Stimulated activated CD8-positive, alpha-beta memory T cell treated with anti-CD3 and anti-CD28 coated beads, Interleukin-7, amount 100 ng/mL, for 1 hour (primary cell): ENCODE measurements around the gene COX19.

ENCODE experiments used
- DNase-seq, 2 donors: peaks; one replicate each; pipeline ENCODE4 v3.0.0-alpha.2; 2020; ENCODE audit warnings: low read depth in 2 of 2

Gene COX19

DNA sequence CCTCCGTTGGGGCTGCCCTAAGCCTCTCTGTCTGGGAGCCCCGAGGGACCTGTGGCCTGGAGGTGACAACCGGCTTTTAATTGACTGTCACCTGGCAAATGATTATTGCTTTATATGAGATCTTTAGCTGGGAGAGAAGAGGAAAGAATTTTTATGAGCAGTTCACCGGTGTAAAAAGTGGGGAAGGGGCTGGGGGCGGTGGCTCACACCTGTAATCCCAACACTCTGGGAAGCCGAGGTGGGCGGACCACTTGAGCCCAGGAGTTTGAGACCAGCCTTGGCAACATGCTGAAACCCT, 2.6 kb upstream of the COX19 start:
- no peak for DNase-seq

DNA sequence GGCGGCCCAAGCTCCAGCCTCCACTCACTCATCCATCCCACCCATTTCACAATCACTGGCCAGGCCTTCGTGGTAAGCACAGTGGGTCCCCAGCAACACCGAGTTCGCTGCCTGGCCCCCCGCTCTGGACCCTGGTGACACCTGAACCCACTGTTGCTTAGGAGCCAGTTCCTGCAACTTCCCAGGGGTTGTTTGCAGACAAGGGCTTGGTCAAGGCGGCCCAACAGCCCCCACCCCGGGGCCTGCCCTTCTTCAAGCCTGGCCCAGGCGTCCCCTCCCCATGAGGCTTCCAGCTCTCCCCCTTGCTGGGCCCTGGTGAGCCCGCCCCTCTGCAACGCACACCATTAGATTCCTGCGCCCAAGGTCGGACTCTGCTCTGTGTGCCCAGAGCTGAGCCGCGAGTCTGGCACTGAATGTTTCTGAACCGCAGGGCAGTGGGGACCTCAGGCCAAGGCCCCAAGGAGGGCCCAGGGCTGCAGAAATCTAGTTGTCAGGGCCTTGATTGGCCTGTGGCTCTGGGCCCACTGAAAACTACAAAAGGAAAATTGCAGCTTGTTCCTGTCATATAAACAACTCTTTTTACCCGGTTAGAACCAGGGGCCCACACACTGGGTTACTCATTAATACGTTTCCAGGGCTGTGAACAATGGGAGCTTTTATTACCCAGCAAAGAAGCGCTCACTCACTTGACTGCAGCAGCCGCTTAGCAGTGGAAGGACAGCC, 2.1 kb upstream of the COX19 start:
- no peak for DNase-seq

DNA sequence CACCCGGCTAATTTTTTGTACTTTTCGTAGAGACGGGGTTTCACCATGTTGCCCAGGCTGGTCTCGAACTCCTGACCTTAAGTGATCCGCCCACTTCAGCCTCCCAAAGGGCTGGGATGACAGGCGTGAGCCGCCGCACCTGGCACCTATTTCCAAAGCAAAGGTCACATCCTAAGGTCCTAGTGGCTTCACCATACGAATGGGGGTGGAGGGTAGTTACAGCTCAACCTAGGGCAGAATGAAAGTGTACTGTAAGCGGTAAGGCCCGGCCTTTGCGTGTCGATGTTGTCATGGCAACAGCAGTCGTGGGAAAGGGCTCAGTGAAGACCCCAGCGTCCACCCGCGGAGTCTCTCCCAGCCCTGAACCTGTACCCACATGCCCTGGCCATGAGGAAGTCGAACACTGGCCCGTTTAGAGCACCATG, 1.6 kb upstream of the COX19 start:
- DNase-seq = no peak

DNA sequence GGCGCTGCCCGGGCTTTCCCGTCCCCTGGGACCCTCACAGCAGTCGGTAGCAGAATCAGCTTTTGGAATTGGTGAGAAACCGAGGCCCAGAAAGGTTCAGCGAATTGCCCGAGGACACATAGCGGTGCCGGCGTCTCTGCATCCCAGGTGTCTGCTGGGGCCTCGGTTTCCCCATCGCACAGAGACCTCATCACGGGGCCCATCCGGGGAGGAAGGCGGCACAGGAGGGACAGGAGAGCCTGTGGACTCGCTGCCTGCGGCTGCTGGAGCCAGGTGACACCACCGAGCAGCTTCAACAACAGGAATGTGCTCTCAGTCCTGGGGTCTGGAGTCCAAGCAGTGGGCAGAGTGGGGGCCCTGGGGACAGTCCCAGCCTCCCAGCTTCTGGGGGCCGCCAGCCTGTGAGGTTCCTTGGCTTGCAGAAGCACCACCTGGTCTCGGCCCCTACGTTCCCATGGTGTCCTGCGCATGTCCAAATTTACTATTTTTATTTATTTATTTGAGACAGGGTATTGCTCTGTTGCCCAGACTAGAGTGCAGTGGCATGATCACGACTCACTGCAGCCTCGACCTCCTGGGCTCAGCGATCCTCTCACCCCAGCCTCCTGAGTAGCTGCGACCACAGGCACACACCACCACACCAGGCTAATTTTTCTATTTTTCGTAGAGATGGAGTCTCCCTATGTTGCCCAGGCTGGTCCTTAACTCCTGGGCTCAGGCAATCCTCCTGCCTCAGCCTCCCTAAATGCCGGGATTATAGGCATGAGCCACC, 539 bp upstream of the COX19 start:
- no peak for DNase-seq

DNA sequence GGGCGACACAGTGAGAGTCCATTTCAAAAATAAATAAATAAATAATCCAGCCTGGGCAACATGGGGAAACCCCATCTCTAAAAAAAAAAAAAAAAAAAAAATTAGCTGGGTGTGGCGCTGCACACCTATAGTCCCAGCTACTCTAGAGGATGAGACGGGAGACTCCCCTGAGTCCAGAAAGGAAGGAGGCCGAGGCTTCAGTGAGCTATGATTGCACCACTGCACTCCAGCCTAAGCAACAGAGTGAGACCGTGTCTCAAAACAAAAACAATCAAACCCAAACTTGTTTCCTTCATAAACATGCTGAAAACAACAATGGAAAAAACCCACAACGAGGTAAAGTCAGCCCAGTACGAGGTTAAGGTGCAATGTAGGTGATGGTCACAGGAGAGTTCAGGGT, 1.2 kb downstream of the COX19 start:
- DNase-seq = no peak

DNA sequence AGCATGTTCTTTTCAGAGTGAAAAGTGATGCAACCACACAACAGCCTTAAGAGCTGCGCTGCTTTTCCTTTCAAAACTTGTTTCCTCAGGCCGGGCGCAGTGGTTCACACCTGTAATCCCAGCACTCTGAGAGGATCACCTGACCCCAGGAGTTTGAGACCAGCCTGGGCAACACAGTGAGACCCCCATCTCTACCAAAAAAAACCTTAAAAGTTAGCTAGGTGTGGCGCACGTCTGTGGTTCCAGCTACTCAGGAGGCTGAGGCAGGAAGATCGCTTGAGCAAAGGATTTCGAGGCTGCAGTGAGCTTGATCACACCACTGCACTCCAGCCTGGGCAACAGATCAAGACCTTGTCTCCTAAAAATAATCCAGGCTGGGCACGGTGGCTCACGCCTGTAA, 2.0 kb downstream of the COX19 start:
- DNase-seq = no peak

DNA sequence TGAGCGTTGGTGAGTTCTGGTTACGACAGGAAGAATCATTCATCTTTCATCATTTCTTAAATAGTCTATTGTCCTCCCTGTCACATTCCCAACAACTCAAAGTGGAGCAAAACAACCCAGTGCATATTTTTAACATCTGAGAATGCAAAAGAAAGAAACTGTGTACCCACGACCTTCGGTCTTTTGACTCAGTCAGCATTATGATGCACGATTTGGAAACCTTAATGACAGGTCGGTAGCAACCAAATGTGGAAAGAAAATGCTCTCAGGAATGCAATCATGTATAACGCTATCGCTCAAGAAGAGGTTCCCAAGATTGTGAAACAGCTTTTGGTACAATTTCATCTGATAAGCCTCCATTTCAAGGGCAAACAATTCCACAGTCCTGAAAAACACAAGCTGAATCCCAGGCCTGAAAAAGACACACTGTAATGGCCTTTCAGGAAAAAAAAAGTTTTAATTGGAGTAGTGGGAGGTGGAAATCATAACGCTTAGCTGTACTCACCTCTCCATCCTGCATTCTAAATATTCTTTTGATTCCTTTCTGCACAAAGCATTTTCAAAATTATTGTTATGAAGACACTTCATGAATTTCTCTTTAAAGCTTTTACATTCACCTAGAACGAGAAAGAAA, 2.6 kb downstream of the COX19 start:
- DNase-seq = no peak

DNA sequence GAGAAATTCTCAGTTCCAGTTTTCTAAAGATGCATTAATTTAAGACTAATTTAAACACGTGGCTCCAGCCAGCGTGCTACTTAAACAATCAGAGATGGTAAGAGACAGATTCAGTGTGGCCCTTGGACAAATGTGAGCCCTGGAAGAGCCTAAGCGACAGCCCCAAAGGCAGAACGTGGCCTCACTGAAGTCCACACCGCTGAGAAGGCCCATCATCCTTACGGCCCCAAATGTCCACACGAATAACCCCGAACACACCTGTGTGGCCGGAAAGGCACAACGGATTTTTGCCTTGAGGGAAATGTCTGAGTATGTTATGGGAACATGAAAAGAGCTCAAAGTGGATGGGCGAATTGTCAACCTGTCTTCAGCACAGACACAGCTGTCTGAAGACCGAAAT, 3.2 kb downstream of the COX19 start:
- no peak for DNase-seq

- DNase-seq = no peak
Observed at GRCh38 chr7:970744-971143, 4.6 kb downstream of the COX19 start.

DNA sequence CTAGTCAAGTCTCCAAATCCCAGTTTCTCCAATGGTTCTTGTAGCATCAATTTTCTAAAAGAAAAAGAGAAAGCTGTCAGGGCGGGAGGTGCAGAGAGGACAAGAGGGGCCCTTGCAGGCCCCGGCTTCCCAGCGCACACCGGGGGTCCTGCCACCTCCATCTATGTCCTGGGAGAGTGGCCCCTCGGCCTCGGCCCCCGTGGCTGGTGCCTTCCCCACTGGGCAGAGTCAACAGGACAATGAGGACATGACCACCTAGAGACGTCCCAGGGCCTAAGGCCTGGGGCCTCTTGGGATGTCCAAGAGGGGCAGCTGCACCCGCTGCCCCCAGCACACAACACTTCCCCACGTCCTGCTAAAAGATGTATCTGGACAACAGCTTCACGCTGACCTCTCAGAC, 5.9 kb downstream of the COX19 start:
- DNase-seq = no peak

GRCh38 chr7:968205-969105, 6.9 kb downstream of the COX19 start:
- no peak for DNase-seq

DNA sequence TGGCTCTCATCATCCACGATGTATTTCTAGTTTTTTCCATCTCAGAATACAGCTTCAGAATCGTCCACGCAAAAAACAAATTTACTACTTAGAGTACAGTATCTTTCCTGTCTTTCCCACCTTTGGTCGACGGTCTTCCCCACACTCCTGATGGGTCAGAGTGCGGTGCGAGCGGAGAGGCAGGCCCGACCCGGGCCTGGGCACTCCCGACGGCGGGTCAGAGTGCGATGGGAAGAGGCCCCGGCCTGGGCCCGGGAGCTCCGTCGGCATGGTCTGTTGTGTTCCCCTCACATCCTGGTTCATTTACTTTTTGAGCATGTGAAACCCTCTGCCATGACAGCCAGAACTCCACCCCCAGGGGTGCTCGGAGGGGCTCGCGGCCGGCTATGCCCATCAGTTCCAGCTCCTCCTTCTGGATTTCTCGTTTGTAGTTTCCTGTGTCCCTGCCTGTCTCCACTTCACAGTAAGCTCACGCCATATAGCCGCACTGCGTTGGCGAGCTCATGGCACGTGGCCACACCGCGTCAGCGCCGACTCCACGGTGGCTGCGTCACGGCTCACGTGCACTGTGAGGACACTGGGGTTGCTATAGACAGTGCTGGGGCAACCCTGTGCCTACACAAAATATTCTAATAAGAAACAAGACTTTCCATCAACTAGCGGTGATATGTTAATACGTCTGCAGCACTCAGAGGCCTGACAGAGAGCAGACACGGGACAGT, 7.8 kb downstream of the COX19 start:
- no peak for DNase-seq

- no peak for DNase-seq
Observed at GRCh38 chr7:966291-967069, 8.9 kb downstream of the COX19 start.

DNA sequence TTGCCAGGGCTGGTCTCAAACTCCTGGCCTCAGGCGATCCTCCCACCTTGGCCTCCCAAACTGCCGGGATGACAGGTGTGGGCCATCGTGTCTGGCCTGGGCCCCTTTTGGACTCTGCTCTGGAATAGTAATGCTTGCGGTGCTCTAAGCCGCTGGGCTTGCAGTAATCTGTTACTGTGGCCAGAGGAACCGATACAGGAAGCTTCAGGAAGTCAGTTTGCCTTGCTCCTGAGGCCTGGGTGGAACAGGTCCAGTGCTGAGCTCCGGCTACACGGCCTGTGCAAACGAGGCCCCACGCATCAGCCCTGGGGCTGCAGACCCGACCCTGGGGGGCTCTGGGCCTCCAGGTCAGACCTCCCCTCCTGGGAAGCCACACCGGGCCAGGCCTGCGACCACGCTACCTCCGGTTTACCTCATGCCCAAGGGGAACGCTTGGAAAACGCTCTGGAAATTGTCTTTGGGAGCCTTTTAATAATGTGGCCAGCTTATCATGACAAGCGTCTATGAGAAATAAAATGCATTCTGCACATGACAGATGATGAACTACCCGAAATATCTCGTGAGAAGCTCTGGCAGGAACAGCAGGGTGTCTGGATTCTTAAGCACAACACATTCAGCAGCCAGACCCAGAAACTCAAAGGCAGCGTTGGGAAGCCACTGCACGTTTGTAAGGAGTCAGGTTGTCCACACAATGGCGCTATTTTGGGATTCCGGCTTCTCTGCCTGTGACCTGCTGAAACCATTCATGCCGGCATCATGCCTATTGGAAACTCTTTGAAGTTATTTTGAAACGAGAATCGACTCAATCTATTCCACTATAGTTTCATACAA, 10.7 kb downstream of the COX19 start:
- no peak for DNase-seq

DNA sequence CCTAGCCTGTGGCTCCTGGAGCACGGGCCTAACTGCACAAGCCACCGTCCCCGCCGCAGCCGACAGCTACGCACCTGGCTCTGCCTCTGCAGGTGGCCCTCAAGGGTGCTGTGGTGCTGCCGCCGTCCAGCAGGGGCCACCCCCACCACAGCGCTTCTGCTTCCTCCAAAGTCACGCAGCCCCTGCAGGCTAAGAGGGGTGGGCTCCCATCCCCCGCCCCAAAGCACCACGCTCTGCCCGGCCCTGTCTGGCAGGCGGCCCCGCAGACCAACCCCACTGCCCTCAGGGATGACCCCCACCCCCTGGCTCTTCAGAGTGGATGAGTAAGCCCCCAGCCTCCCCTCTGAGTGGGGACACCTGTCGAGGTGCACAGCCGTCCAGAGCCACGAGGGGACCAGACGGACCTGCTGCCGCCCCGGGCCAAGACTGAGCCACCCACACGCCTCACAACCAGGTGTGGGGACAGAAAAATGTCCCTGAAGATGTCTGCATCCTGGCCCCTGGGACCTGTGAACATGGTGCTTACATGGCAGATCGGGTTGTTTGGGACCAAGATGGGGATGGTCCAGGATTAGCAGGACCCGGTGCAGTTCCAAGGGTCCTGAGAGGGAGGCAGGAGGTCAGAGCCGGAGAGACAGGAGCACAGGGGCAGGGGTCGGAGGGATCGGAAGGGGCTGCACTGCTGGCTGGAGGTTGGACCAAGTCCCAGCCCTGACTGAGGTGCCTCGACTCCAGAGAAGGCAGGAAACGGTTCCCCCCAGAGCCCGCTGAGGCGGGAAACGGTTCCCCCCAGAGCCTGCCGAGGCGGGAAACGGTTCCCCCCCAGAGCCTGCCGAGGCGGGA, 11.9 kb downstream of the COX19 start:
- no peak for DNase-seq

GRCh38 chr7:962401-963081, 12.8 kb downstream of the COX19 start:
- no peak for DNase-seq

DNA sequence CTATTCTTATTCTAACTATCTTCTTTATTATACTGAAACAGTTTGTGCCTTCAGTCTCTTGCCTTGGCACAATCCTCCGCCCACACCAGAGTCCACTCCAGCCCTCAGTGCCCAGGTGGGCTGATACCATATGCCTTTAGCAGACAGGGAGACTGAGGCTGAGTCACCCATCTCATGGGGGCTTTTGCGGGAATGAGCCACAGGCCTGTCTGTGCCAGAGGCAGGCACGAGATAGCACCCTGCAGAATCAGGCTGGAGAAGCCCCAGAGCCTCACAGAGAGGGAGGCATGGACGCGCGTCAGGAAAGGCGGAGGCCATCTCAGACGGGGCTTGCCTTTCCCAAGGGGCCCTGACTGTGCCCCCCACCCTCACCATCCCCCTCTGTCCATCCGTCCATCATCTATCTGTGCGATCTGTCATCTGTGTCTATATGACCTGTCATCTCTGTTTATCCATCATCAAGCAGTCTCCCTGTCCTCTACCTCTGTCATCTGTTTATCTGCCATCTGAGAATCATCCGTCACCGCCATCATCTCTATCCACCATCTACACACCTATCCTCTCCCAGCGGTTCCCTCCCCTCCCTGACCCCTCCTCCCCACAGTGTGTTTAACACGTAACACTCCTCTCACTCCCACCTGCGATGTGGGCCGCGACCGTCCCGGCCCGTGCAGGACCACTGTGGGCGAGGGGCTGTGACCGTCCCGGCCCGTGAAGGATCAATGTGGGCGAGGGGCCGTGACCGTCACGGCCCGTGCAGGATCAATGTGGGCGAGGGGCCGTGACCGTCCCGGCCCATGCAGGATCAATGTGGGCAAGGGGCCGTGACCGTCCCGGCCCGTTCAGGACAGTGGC, 13.6 kb downstream of the COX19 start:
- DNase-seq = no peak
